Kidney epithelial cell (primary cell): ENCODE data around the gene IRGQ. TPM values are rescaled to one million over a fixed set of nuclear protein-coding genes. Genes with fewer than 3 reads are reported as not detected.

ENCODE experiments used
- DNase-seq: peaks from one replicate; pipeline ENCODE4 v3.0.0-alpha.2; 2010; ENCODE audit warnings: low read depth
- H3K27me3 ChIP-seq: 2 replicates; pipeline ENCODE4 v1.6.0; 2011; ENCODE audit warnings: low read length; ENCODE audit not compliant: control insufficient read depth, insufficient read depth
- H3K36me3 ChIP-seq: 2 replicates; pipeline ENCODE4 v1.5.1; 2011; ENCODE audit warnings: low read length; ENCODE audit not compliant: control insufficient read depth, insufficient read depth
- H3K4me3 ChIP-seq: 2 replicates; pipeline ENCODE4 v1.5.1; 2011; ENCODE audit warnings: low read depth, mild to moderate bottlenecking, control low read depth, low read length
- CTCF ChIP-seq: IDR thresholded peaks from 2 replicates; pipeline ENCODE4 v1.5.1; 2011; ENCODE audit warnings: mild to moderate bottlenecking, moderate library complexity, low read length, control low read depth, inconsistent platforms; ENCODE audit not compliant: insufficient read depth, poor library complexity, severe bottlenecking
- total RNA-seq: library from RNA; depleted of rRNA; stranded (reverse); fragments of >200 nt; gene quantifications from 2 replicates; pipeline ENCODE4 v1.2.3, GENCODE V29; 2015

The IRGQ gene
- total RNA-seq, 1 donor from 2014 or later, result 49.6 TPM

- H3K4me3 ChIP-seq, result no peak overlapping the region
- TF ChIP-seq CTCF, result no peak
- no peaks in the 10 kb centered on the region for H3K27me3 ChIP-seq
- no peaks in the 10 kb centered on the region for H3K36me3 ChIP-seq
- no peak for DNase-seq
Measured at GRCh38 chr19:43616954-43617353, 21.0 kb upstream of the IRGQ start.

- Histone ChIP-seq H3K4me3 (no peak overlapping the region), H3K36me3 (no peaks in the 10 kb centered on the region), H3K27me3 (no peaks in the 10 kb centered on the region)
- DNase-seq, result no peak
- TF ChIP-seq CTCF, result no peak
Measured at GRCh38 chr19:43616306-43616705, 20.4 kb upstream of the IRGQ start.

GRCh38 chr19:43612374-43612773 lies 16.4 kb upstream of the IRGQ start:
- TF ChIP-seq CTCF, result no peak
- DNase-seq, result no peak
- H3K4me3 ChIP-seq, result no peak overlapping the region
- H3K36me3 ChIP-seq, result no peaks in the 10 kb centered on the region
- H3K27me3 ChIP-seq, result no peaks in the 10 kb centered on the region

- H3K36me3 ChIP-seq, result no peaks in the 10 kb centered on the region
- H3K27me3 ChIP-seq, result no peaks in the 10 kb centered on the region
- no peak for DNase-seq
- no peak within 1 kb of the TSS for H3K4me3 ChIP-seq
- TF ChIP-seq CTCF, result no peak
Measured at GRCh38 chr19:43611788-43612187, 15.9 kb upstream of the IRGQ start, which contains the start of gene SRRM5. TSS of gene SRRM5 (plus strand) at chr19:43612088. CDS start at chr19:43612122, 34 bp downstream.

DNA sequence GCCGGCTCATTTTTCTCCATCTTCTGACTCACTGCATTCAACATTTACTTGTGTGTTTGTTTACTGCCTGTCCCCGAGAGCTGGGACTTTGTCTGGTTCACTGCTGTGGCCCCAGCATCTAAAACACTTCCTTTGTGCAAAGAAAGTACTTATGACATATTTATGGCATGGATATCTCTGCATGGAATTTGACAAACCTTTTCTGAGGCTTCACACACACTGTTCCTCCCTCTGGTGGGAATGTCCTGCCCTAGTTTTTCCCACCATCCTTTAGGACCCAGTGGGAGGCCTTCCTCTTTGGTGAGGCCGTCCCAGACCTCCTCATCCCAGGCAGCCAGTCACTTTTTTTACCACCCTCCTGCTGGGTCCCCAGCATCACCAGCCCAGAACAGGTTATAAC lies 14.6 kb upstream of the IRGQ start:
- no peak for TF ChIP-seq CTCF
- no peak for DNase-seq
- Histone ChIP-seq H3K4me3 (no peak overlapping the region), H3K27me3 (no peaks in the 10 kb centered on the region), H3K36me3 (no peaks in the 10 kb centered on the region)

- H3K4me3 ChIP-seq, result no peak overlapping the region
- H3K36me3 ChIP-seq, result no peaks in the 10 kb centered on the region
- DNase-seq, result no peak
- TF ChIP-seq CTCF, result no peak
- H3K27me3 ChIP-seq, result no peaks in the 10 kb centered on the region
Measured at GRCh38 chr19:43609872-43610271, 13.9 kb upstream of the IRGQ start.
